H9 (cell line): ENCODE data around the gene SLX4IP. TPM values are rescaled to one million over a fixed set of nuclear protein-coding genes. Genes with fewer than 3 reads are reported as not detected.

Experiments used
- DNase-seq: peaks from one replicate; pipeline ENCODE4 v3.0.0-alpha.2; 2017
- H2AFZ ChIP-seq: one replicate; pipeline ENCODE4 v1.6.1; 2013; ENCODE audit warnings: mild to moderate bottlenecking, low read length, control low read depth, moderate library complexity
- H2AK5ac ChIP-seq: 2 replicates; pipeline ENCODE4 v1.6.1; 2013; ENCODE audit warnings: low read length, control low read depth, mixed read lengths; ENCODE audit not compliant: insufficient read length
- H2BK120ac ChIP-seq: one replicate; pipeline ENCODE4 v1.6.1; 2013; ENCODE audit warnings: low read depth, mild to moderate bottlenecking, low read length, control low read depth, inconsistent platforms; ENCODE audit not compliant: poor library complexity, severe bottlenecking
- H2BK12ac ChIP-seq: 2 replicates; pipeline ENCODE4 v1.6.1; 2013; ENCODE audit warnings: low read length, control low read depth, mixed read lengths, low read depth; ENCODE audit not compliant: insufficient read length
- H2BK15ac ChIP-seq: 2 replicates; pipeline ENCODE4 v1.6.1; 2013; ENCODE audit warnings: low read depth, low read length, control low read depth
- H2BK20ac ChIP-seq: one replicate; pipeline ENCODE4 v1.6.1; 2013; ENCODE audit warnings: low read depth, mild to moderate bottlenecking, low read length, control low read depth, inconsistent platforms; ENCODE audit not compliant: poor library complexity, severe bottlenecking
- H2BK5ac ChIP-seq: 2 replicates; pipeline ENCODE4 v1.6.1; 2013; ENCODE audit warnings: low read length, control low read depth, mixed read lengths; ENCODE audit not compliant: insufficient read length
- H3K14ac ChIP-seq: 2 replicates; pipeline ENCODE4 v1.6.1; 2013; ENCODE audit warnings: low read length, control low read depth; ENCODE audit not compliant: insufficient read depth
- H3K18ac ChIP-seq: 2 replicates; pipeline ENCODE4 v1.6.1; 2013; ENCODE audit warnings: low read depth, mild to moderate bottlenecking, mixed read lengths, low read length, control low read depth; ENCODE audit not compliant: insufficient read length
- H3K23ac ChIP-seq: 2 replicates; pipeline ENCODE4 v1.6.1; 2013; ENCODE audit warnings: low read length, control low read depth, mixed read lengths, low read depth; ENCODE audit not compliant: insufficient read length
- H3K23me2 ChIP-seq: 2 replicates; pipeline ENCODE4 v1.6.1; 2013; ENCODE audit warnings: low read depth, mild to moderate bottlenecking, mixed read lengths, low read length, control low read depth; ENCODE audit not compliant: insufficient read length, poor library complexity, severe bottlenecking
- H3K27ac ChIP-seq: 2 replicates; pipeline ENCODE4 v1.5.1; 2013; ENCODE audit warnings: low read length, control low read depth, mixed read lengths, low read depth; ENCODE audit not compliant: insufficient read length
- H3K27me3 ChIP-seq: 2 replicates; pipeline ENCODE4 v1.6.1; 2013; ENCODE audit warnings: low read length, control low read depth, inconsistent platforms; ENCODE audit not compliant: insufficient read depth
- H3K4ac ChIP-seq: 2 replicates; pipeline ENCODE4 v1.6.1; 2013; ENCODE audit warnings: low read depth, mild to moderate bottlenecking, control low read depth, inconsistent platforms, low read length, moderate library complexity
- H3K4me1 ChIP-seq: 2 replicates; pipeline ENCODE4 v1.6.1; 2013; ENCODE audit warnings: low read length, control low read depth, inconsistent platforms; ENCODE audit not compliant: insufficient read depth
- H3K4me2 ChIP-seq: 2 replicates; pipeline ENCODE4 v1.6.1; 2013; ENCODE audit warnings: low read length, control low read depth, mixed read lengths; ENCODE audit not compliant: insufficient read length, insufficient read depth
- H3K56ac ChIP-seq: 2 replicates; pipeline ENCODE4 v1.6.1; 2013; ENCODE audit warnings: low read depth, mild to moderate bottlenecking, mixed read lengths, low read length, control low read depth; ENCODE audit not compliant: insufficient read length
- H3K79me1 ChIP-seq: 2 replicates; pipeline ENCODE4 v1.6.1; 2013; ENCODE audit warnings: low read depth, mild to moderate bottlenecking, moderate library complexity, low read length, control low read depth, inconsistent platforms; ENCODE audit not compliant: insufficient read depth, poor library complexity, severe bottlenecking
- H3K79me2 ChIP-seq: 2 replicates; pipeline ENCODE4 v1.6.1; 2013; ENCODE audit warnings: low read length, control low read depth, inconsistent platforms; ENCODE audit not compliant: insufficient read depth
- H3K9ac ChIP-seq: 2 replicates; pipeline ENCODE4 v1.6.1; 2013; ENCODE audit warnings: low read length, control low read depth, mixed read lengths; ENCODE audit not compliant: insufficient read length; ENCODE audit errors: extremely low read depth
- H3K9me3 ChIP-seq: one replicate; pipeline ENCODE4 v1.6.1; 2013; ENCODE audit warnings: low read depth, low read length, inconsistent platforms; ENCODE audit not compliant: control insufficient read depth
- H3T11ph ChIP-seq: one replicate; pipeline ENCODE4 v1.6.1; 2013; ENCODE audit warnings: mild to moderate bottlenecking, low read length, control low read depth, inconsistent platforms
- H4K20me1 ChIP-seq: one replicate; pipeline ENCODE4 v1.6.1; 2013; ENCODE audit not compliant: control insufficient read depth, insufficient read length, insufficient read depth
- H4K5ac ChIP-seq: 2 replicates; pipeline ENCODE4 v1.6.1; 2013; ENCODE audit warnings: low read depth, mild to moderate bottlenecking, mixed read lengths, low read length, control low read depth; ENCODE audit not compliant: insufficient read length
- H4K8ac ChIP-seq: replicated peaks from 2 replicates; pipeline ENCODE4 v1.6.1; 2013; ENCODE audit warnings: low read length, control low read depth, mixed read lengths, low read depth; ENCODE audit not compliant: insufficient read length
- H4K91ac ChIP-seq: 2 replicates; pipeline ENCODE4 v1.6.1; 2013; ENCODE audit warnings: low read depth, mild to moderate bottlenecking, moderate library complexity, mixed read lengths, low read length, control low read depth; ENCODE audit not compliant: insufficient read length
- H3K27ac Mint-ChIP-seq, 3 experiments: 2 replicates in 2 of 3; 3 replicates in 1 of 3; pipeline ENCODE4 v1.8.0; 2020 to 2021; ENCODE audit warnings: mixed read lengths in 3 of 3, mild to moderate bottlenecking in 1 of 3, moderate library complexity in 1 of 3
- H3K27me3 Mint-ChIP-seq: 2 replicates; pipeline ENCODE4 v1.8.0; 2021; ENCODE audit warnings: low read depth, mild to moderate bottlenecking, moderate library complexity, mixed read lengths
- H3K36me3 Mint-ChIP-seq, 3 experiments: 2 replicates in 2 of 3; 3 replicates in 1 of 3; pipeline ENCODE4 v1.8.0; 2020 to 2021; ENCODE audit warnings: low read depth in 3 of 3, mixed read lengths in 3 of 3; ENCODE audit not compliant: insufficient read depth in 1 of 3
- H3K4me1 Mint-ChIP-seq, 2 experiments: 2 replicates each; pipeline ENCODE4 v1.8.0; 2020; ENCODE audit warnings: mixed read lengths in 2 of 2
- H3K4me3 Mint-ChIP-seq, 2 experiments: 2 replicates in 1 of 2; 3 replicates in 1 of 2; pipeline ENCODE4 v1.8.0; 2020 to 2021; ENCODE audit warnings: mild to moderate bottlenecking in 2 of 2, mixed read lengths in 2 of 2, moderate library complexity in 1 of 2
- H3K9me3 Mint-ChIP-seq, 2 experiments: 2 replicates in 1 of 2; 3 replicates in 1 of 2; pipeline ENCODE4 v1.8.0; 2020; ENCODE audit warnings: mild to moderate bottlenecking in 2 of 2, mixed read lengths in 2 of 2, moderate library complexity in 1 of 2
- CTCF ChIP-seq: fragments of 200-600 bp; sonication (generic); conservative IDR thresholded peaks from 3 replicates; pipeline ENCODE4 v1.8.0; 2021; ENCODE audit warnings: antibody characterized with exemption, mild to moderate bottlenecking
- WGBS: extraction: QIAGEN DNeasy Blood & Tissue Kit; methylation state at CpG from one replicate; pipeline ENCODE4 v1.1.7; 2013; ENCODE audit warnings: missing lambda C conversion rate, low lambda C conversion rate, mixed read lengths; ENCODE audit not compliant: insufficient read length; ENCODE audit errors: extremely low coverage; 5-methylcytosine and 5-hydroxymethylcytosine counted together
- total RNA-seq: library from RNA; stranded (reverse); gene quantifications from 2 replicates; pipeline ENCODE4 v1.2.1, GENCODE V29; 2021

The SLX4IP gene
- total RNA-seq, 1 experiment from 2014 or later: 7.9 TPM

- DNase-seq: no peak
- no peaks in the 10 kb centered on the region for H3K27me3 Mint-ChIP-seq
- Histone ChIP-seq H2AK5ac (no peak overlapping the region), H4K20me1 (no peaks in the 10 kb centered on the region), H2BK5ac (no peak overlapping the region), H3K79me2 (0 out of 2 replicates have a peak, but pooled peaks cover 2% of the 10 kb centered on the region), H3K4me1 (peaks cover 6% of the 10 kb centered on the region; the same call in 1 of the 2 replicates), H3K56ac (no peak overlapping the region), H3K23ac (no peak overlapping the region), H2BK15ac (no peak overlapping the region), H3K18ac (no peak overlapping the region), H4K5ac (no peak overlapping the region), H3K9ac (no peak overlapping the region), H3K23me2 (no peaks in the 10 kb centered on the region), H3K27me3 (no peaks in the 10 kb centered on the region), H3K79me1 (no peaks in the 10 kb centered on the region), H4K8ac (no peak overlapping the region), H2AFZ (no peak overlapping the region), H3K9me3 (no peaks in the 10 kb centered on the region), H3K14ac (no peak overlapping the region), H3K27ac (no peak overlapping the region), H3T11ph (no peak overlapping the region), H3K4me2 (no peak overlapping the region), H2BK120ac (no peak overlapping the region), H2BK12ac (peak overlapping the region; percentile 51), H4K91ac (no peak overlapping the region), H3K4ac (no peak overlapping the region), H2BK20ac (no peak overlapping the region)
- peak overlapping the region in 2 of 3 experiments; percentile 19 to 37; a peak in 4 of 7 replicates for H3K27ac Mint-ChIP-seq
- WGBS: no CpG with 5 or more reads among the region's 5 CpGs
- no peak for TF ChIP-seq CTCF
- H3K4me1 Mint-ChIP-seq: peaks cover 49 to 53% of the 10 kb centered on the region in 2 experiments
- H3K9me3 Mint-ChIP-seq: no peaks in the 10 kb centered on the region
- H3K4me3 Mint-ChIP-seq: no peak overlapping the region
- H3K36me3 Mint-ChIP-seq: no peaks in the 10 kb centered on the region
Measured at GRCh38 chr20:10521068-10521831, 86.1 kb downstream of the SLX4IP start.
